Measurements from ENCODE around the gene LRRFIP1.
"Not testable (repeated sequence)": the region's sequence is repeated elsewhere in the genome, so short reads cannot be mapped to it uniquely, and the experiment has no call there.

The LRRFIP1 gene

DNA sequence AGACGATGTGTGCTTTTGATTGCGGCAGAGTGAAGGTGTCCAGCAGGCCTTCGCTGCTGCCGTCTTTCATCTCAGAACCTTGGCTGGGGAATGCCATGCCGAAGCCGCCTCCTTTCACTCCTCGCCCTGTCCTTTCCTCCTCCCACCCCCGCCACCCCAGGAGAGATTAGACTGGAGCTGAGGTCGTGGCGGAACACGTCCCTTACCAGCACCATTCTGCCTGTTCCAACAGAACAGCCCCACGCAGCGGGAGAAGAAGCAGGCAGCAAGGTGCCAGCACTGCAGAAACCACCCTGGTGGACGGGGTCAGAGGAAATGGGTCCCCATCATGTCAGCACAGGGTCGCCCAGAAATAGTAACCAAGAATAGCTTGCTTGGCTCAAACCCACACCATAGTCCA, 146.4 kb downstream of the LRRFIP1 start:
- H3K27ac ChIP-seq (replicated peaks), result no peak overlapping the region
- no peak for TF ChIP-seq POLR2AphosphoS5 (IDR thresholded peaks at IDR 0.05; ENCODE audit: low read depth)
- no peak for DNase-seq (ENCODE audit: low read depth in 1 of 2, low spot score in 1 of 2)
- H3K4me3 ChIP-seq (replicated peaks; ENCODE audit: insufficient read depth, low read length), result no peak overlapping the region
- no peaks in the 10 kb centered on the region for H3K27me3 ChIP-seq (ENCODE audit: insufficient read depth, poor library complexity, severe bottlenecking)

DNA sequence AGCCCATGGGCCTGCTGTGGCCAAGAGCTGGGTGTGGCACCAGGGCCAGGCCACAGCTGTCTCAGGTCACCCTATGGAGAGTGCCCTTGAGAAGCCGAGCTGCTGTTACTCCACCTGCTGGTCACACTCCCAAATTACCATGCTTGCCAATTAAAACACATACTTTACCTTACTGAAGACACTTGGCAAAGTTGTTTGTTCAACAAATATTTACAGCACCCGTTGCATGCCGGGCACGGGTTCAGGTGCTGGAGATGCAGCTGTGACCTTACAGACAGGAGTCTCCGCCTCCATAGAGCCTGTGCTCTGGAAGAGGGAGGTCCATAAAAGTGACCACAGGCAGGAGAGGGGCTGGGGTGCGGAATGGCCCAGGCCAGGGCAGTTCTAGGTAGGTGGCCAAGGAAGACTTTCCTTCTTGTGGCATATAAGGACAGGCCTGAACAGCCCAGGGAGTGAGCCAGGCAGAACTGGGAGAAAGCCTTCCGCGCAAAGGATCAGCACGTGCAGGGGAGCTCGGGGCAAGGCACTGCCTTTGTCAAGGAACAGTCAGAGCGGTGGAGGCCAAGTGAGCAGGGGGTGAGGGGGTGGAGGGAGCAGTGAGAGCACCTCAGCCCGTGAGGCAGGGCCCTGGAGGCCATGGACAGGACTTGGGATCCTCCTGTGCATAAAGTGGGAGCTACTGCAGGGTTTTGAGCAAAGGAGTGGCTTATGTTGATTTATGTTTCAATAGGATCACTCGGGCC, 147.6 kb downstream of the LRRFIP1 start:
- Histone ChIP-seq H3K27ac (replicated peaks) (no peak overlapping the region), H3K27me3 (ENCODE audit: insufficient read depth, poor library complexity, severe bottlenecking) (no peaks in the 10 kb centered on the region)
- peak; percentile 6 to 50 for DNase-seq (ENCODE audit: low read depth in 1 of 2, low spot score in 1 of 2)

DNA sequence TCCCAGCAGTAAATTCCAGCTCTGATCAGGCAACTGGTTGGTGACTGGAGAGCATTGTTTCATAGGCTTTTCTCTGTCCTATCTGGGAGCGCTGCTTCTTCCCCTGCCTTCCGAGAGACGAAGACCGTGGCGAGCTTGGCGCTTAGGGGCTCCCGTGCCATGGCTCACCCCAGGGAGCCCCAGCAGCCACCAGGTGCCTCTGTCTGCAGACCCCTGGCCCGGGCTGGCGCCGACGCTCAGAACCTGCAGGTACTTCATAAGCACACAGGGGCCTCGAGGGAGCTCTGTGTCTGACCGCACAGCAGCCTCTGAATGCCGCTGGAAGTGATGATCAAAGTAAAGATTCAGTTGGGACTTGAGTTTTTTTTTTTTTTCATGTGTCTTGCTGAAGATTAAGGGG, 152.1 kb downstream of the LRRFIP1 start:
- DNase-seq (ENCODE audit: low read depth in 1 of 2, low spot score in 1 of 2), result no peak
- TF ChIP-seq, protein P1, sequence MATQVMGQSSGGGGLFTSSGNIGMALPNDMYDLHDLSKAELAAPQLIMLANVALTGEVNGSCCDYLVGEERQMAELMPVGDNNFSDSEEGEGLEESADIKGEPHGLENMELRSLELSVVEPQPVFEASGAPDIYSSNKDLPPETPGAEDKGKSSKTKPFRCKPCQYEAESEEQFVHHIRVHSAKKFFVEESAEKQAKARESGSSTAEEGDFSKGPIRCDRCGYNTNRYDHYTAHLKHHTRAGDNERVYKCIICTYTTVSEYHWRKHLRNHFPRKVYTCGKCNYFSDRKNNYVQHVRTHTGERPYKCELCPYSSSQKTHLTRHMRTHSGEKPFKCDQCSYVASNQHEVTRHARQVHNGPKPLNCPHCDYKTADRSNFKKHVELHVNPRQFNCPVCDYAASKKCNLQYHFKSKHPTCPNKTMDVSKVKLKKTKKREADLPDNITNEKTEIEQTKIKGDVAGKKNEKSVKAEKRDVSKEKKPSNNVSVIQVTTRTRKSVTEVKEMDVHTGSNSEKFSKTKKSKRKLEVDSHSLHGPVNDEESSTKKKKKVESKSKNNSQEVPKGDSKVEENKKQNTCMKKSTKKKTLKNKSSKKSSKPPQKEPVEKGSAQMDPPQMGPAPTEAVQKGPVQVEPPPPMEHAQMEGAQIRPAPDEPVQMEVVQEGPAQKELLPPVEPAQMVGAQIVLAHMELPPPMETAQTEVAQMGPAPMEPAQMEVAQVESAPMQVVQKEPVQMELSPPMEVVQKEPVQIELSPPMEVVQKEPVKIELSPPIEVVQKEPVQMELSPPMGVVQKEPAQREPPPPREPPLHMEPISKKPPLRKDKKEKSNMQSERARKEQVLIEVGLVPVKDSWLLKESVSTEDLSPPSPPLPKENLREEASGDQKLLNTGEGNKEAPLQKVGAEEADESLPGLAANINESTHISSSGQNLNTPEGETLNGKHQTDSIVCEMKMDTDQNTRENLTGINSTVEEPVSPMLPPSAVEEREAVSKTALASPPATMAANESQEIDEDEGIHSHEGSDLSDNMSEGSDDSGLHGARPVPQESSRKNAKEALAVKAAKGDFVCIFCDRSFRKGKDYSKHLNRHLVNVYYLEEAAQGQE (IDR thresholded peaks at IDR 0.05; ENCODE audit: insufficient replicate concordance, low read depth), result no peak
- no peak for TF ChIP-seq POLR2AphosphoS5 (IDR thresholded peaks at IDR 0.05; ENCODE audit: low read depth)
- no peak for TF ChIP-seq GABPA (IDR thresholded peaks at IDR 0.05; ENCODE audit: low read depth)
- TF ChIP-seq, protein P2, sequence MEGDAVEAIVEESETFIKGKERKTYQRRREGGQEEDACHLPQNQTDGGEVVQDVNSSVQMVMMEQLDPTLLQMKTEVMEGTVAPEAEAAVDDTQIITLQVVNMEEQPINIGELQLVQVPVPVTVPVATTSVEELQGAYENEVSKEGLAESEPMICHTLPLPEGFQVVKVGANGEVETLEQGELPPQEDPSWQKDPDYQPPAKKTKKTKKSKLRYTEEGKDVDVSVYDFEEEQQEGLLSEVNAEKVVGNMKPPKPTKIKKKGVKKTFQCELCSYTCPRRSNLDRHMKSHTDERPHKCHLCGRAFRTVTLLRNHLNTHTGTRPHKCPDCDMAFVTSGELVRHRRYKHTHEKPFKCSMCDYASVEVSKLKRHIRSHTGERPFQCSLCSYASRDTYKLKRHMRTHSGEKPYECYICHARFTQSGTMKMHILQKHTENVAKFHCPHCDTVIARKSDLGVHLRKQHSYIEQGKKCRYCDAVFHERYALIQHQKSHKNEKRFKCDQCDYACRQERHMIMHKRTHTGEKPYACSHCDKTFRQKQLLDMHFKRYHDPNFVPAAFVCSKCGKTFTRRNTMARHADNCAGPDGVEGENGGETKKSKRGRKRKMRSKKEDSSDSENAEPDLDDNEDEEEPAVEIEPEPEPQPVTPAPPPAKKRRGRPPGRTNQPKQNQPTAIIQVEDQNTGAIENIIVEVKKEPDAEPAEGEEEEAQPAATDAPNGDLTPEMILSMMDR (IDR thresholded peaks at IDR 0.05; ENCODE audit: insufficient read depth, low read length), result no peak
- no peak for TF ChIP-seq SPI1 (IDR thresholded peaks at IDR 0.05; ENCODE audit: borderline replicate concordance, low read depth)
- no peak overlapping the region for H3K27ac ChIP-seq (replicated peaks)
- H3K4me3 ChIP-seq (replicated peaks; ENCODE audit: insufficient read depth, low read length), result no peak overlapping the region
- H3K27me3 ChIP-seq (ENCODE audit: insufficient read depth, poor library complexity, severe bottlenecking), result no peaks in the 10 kb centered on the region

More for the DNA sequence above, 147.6 kb downstream of the LRRFIP1 start:
- TF ChIP-seq, protein P1 (IDR thresholded peaks at IDR 0.05; ENCODE audit: insufficient replicate concordance, low read depth), result no peak
- TF ChIP-seq, protein P2 (IDR thresholded peaks at IDR 0.05; ENCODE audit: insufficient read depth, low read length), result peak; percentile 54
- no peak overlapping the region for H3K4me3 ChIP-seq (replicated peaks; ENCODE audit: insufficient read depth, low read length)

DNA sequence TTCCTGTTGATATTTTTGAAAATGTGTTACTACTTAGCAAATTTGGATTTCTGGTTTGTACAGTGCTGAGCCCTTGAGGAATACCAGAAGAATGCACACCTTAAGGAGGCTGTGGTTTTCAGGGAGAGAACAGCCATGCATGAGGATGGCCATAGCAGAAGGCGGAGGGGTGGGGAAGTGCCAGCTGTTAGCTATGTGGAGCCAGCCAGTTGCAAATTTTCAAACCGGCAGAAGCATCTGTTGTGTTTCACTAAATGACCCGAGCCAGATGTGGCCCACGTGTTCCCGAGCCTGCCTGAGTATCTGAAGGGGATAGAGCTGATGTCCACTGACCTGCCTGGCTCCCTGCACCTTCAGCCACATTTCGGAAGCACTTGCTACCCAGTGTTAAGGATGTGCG, 154.8 kb downstream of the LRRFIP1 start:
- no peak for DNase-seq (ENCODE audit: low read depth in 1 of 2, low spot score in 1 of 2)
- TF ChIP-seq, protein P1 (IDR thresholded peaks at IDR 0.05; ENCODE audit: insufficient replicate concordance, low read depth), result no peak
- TF ChIP-seq, protein P2 (IDR thresholded peaks at IDR 0.05; ENCODE audit: insufficient read depth, low read length), result no peak
- TF ChIP-seq POLR2AphosphoS5 (IDR thresholded peaks at IDR 0.05; ENCODE audit: low read depth), result no peak
- TF ChIP-seq GABPA (IDR thresholded peaks at IDR 0.05; ENCODE audit: low read depth), result no peak
- TF ChIP-seq SPI1 (IDR thresholded peaks at IDR 0.05; ENCODE audit: borderline replicate concordance, low read depth), result no peak
- H3K27me3 ChIP-seq (ENCODE audit: insufficient read depth, poor library complexity, severe bottlenecking), result no peaks in the 10 kb centered on the region
- H3K4me3 ChIP-seq (replicated peaks; ENCODE audit: insufficient read depth, low read length), result no peak overlapping the region
- H3K27ac ChIP-seq (replicated peaks), result no peak overlapping the region

DNA sequence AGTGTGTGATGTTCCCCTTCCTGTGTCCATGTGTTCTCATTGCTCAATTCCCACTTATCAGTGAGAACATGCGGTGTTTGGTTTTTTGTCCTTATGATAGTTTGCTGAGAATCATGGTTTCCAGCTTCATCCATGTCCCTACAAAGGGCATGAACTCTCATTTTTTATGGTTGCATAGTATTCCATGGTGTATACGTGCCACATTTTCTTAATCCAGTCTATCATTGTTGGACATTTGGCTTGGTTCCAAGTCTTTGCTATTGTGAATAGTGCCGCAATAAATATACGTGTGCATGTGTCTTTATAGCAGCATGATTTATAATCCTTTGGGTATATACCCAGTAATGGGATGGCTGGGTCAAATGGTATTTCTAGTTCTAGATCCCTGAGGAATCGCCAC, 156.3 kb downstream of the LRRFIP1 start:
- not testable (repeated sequence) for H3K27me3 ChIP-seq (ENCODE audit: insufficient read depth, poor library complexity, severe bottlenecking); H3K4me3 ChIP-seq (replicated peaks; ENCODE audit: insufficient read depth, low read length); DNase-seq (ENCODE audit: low read depth in 1 of 2, low spot score in 1 of 2); H3K27ac ChIP-seq (replicated peaks)
